Left lung (tissue), 10 donors: ENCODE measurements around the gene DNAH3. TPM values are rescaled to one million over a fixed set of nuclear protein-coding genes. Genes with fewer than 3 reads are reported as not detected.

Source experiments
- ATAC-seq: fragments of 200-7000 bp; cut with Tn5 transposase; one replicate; pipeline ENCODE4 v1.9.1; 2020; ENCODE audit warnings: moderate library complexity
- DNase-seq, 4 donors: peaks; one replicate each; pipeline ENCODE4 v3.0.0-alpha.2; 2013 to 2020
- H3K27ac ChIP-seq, 2 donors: fragments of 200-600 bp; sonication (generic) in 1 of 2; one replicate each; pipeline versions ENCODE4 v1.5.0 to v1.8.0; 2020 to 2021
- H3K27me3 ChIP-seq, 2 donors: fragments of 200-600 bp; sonication (generic) in 1 of 2; one replicate each; pipeline versions ENCODE4 v1.5.0 to v1.8.0; 2020 to 2021
- H3K36me3 ChIP-seq, 2 donors: fragments of 200-600 bp; sonication (generic) in 1 of 2; one replicate each; pipeline versions ENCODE4 v1.5.0 to v1.8.0; 2020 to 2021
- H3K4me1 ChIP-seq, 2 donors: fragments of 200-600 bp; one replicate each; pipeline ENCODE4 v1.8.0; 2021
- H3K4me3 ChIP-seq, 2 donors: fragments of 200-600 bp; sonication (generic) in 1 of 2; one replicate each; pipeline versions ENCODE4 v1.5.0 to v1.8.0; 2020 to 2021; ENCODE audit warnings: mild to moderate bottlenecking in 1 of 2
- H3K9me3 ChIP-seq, 2 donors: fragments of 200-600 bp; sonication (generic) in 1 of 2; one replicate each; pipeline versions ENCODE4 v1.5.0 to v1.8.0; 2020 to 2021
- intact Hi-C, 2 donors: fragments of 100-400 bp; cut with DNase I; formaldehyde crosslinking; loops; one replicate each; pipeline versions ENCODE4 v1.11.2 to v1.14.2; 2022
- polyA plus RNA-seq, 6 donors: library from polyadenylated mRNA; unstranded; fragments of 120-200 nt; gene quantifications; one replicate each; pipeline ENCODE4 v1.2.1, GENCODE V29; 2013; ENCODE audit not compliant: insufficient read length in 6 of 6
- total RNA-seq, 2 donors: library from RNA; stranded (reverse); fragmentation: NEBNext Ultra II Directional; extraction: Animal tissue kit (Norgen Biotek cat#: 25700); gene quantifications; one replicate each; pipeline ENCODE4 v1.2.1, GENCODE V29; 2021
- TF ChIP-seq, protein P1 (sequence below), 2 donors: fragments of 200-600 bp; sonication (generic) in 1 of 2; IDR thresholded peaks; one replicate each; pipeline versions ENCODE4 v1.5.0 to v1.8.0; 2021; ENCODE audit warnings: antibody characterized with exemption in 2 of 2
- donor health status: DM: no; HTN: yes; CAD: no.
- donor health status: DM: no; HTN: no; CAD: no.

DNAH3 gene
- total and polyA plus RNA-seq, 8 donors: 0.88 to 6.4 (median 3.2) TPM; not detected in 1

- no peaks in the 10 kb centered on the region for H3K9me3 ChIP-seq
- peak overlapping the region in 1 of 2 donors; percentile 64 for H3K4me3 ChIP-seq
- H3K4me1 ChIP-seq: peaks cover 19 to 65% of the 10 kb centered on the region in 2 donors
- ATAC-seq (no peak), DNase-seq (no peak)
- TF ChIP-seq, protein P1, sequence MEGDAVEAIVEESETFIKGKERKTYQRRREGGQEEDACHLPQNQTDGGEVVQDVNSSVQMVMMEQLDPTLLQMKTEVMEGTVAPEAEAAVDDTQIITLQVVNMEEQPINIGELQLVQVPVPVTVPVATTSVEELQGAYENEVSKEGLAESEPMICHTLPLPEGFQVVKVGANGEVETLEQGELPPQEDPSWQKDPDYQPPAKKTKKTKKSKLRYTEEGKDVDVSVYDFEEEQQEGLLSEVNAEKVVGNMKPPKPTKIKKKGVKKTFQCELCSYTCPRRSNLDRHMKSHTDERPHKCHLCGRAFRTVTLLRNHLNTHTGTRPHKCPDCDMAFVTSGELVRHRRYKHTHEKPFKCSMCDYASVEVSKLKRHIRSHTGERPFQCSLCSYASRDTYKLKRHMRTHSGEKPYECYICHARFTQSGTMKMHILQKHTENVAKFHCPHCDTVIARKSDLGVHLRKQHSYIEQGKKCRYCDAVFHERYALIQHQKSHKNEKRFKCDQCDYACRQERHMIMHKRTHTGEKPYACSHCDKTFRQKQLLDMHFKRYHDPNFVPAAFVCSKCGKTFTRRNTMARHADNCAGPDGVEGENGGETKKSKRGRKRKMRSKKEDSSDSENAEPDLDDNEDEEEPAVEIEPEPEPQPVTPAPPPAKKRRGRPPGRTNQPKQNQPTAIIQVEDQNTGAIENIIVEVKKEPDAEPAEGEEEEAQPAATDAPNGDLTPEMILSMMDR (IDR thresholded peaks at IDR 0.05): no peak
- no peaks in the 10 kb centered on the region for H3K27me3 ChIP-seq
- intact Hi-C loops: no loop called here
- peak overlapping the region in 1 of 2 donors; percentile 97 for H3K27ac ChIP-seq
- peaks cover 0 to 34% of the 10 kb centered on the region in 2 donors for H3K36me3 ChIP-seq
These were observed 253.3 kb downstream of the DNAH3 start for GRCh38 chr16:20897253-20897897.

DNA sequence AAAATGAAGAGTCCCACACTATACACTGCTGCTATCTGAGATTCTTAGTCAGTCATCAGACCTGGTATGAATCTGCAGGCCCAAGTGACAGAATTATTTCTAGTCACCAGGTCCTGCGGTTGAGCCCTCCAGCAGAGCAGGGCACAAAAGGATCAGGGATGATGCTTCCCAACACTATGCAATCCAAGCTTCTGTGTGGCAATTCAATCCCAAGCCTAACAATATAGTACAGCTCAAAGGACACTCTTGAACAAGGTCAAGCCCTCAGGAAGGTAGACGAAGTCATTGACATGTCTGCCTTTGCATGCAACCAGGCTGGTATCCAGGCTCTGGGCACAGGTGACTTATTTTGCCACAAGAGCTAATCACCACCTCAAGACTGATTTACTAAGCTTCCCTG lies 256.3 kb downstream of the DNAH3 start:
- TF ChIP-seq, protein P1 (IDR thresholded peaks at IDR 0.05): no peak
- no peak overlapping the region for H3K27ac ChIP-seq
- H3K4me3 ChIP-seq: no peak overlapping the region
- no peak for ATAC-seq
- peaks cover 0 to 56% of the 10 kb centered on the region in 2 donors for H3K36me3 ChIP-seq
- no peaks in the 10 kb centered on the region for H3K9me3 ChIP-seq
- no peaks in the 10 kb centered on the region for H3K27me3 ChIP-seq
- no peak for DNase-seq
- intact Hi-C loops: no loop called here
- peaks cover 10 to 75% of the 10 kb centered on the region in 2 donors for H3K4me1 ChIP-seq

DNA sequence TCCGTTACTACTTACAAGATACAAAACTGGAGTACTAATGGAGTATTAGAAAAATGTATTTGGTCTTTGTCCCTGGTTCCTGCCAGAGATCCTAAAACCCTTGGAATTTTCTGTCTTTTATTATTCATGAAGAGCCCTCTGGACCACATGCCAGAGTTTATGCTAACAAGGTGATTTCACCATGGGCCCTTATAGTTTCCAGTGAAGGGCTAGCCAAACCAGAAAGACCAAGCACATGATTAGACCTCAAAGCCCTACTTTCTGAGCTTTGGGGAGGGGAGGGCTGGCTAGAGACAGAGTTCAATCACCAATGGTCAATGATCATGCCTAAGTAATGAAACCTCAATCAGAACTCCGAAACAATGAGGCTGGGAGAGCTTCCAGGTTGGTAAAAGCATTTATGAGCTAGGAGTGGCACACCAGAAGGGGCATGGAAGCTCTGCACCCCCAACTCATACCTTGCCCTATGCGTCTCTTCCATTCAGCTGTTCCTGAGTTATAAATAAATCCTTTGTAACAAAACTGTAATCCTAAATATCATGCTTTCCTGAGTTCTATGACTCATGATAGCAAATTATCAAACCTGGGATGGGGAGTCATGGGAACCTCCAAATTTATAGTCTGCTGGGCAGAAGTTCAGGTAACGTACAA lies 260.9 kb downstream of the DNAH3 start:
- no peak overlapping the region for H3K27ac ChIP-seq
- H3K9me3 ChIP-seq: no peaks in the 10 kb centered on the region
- ATAC-seq (peak; percentile 80), DNase-seq (no peak)
- no peak overlapping the region for H3K4me3 ChIP-seq
- TF ChIP-seq, protein P1 (IDR thresholded peaks at IDR 0.05): no peak
- peaks cover 0 to 43% of the 10 kb centered on the region in 2 donors for H3K36me3 ChIP-seq
- intact Hi-C loops: no loop called here
- no peaks in the 10 kb centered on the region for H3K27me3 ChIP-seq
- H3K4me1 ChIP-seq: peaks cover 0 to 43% of the 10 kb centered on the region in 2 donors

DNA sequence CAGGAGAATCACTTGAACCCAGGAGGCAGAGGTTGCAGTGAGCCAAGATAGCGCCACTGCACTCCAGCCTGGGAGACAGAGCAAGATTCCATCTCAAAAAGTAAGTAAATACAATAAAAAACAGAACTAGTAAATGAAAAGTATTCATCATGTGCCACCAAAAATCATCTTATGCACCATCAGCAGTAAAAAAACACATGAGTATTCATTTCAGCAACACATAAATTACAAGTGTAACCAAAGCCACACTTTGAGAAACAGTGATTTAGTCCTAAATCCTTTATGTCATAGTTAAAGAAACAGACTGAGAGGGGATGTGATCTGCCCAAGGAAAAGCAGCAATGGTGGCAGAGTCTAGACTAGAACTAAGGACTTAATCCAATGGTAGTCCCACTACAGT lies 263.4 kb downstream of the DNAH3 start:
- TF ChIP-seq, protein P1 (IDR thresholded peaks at IDR 0.05): no peak
- H3K9me3 ChIP-seq: no peaks in the 10 kb centered on the region
- no peak overlapping the region for H3K27ac ChIP-seq
- no peak for ATAC-seq
- H3K27me3 ChIP-seq: no peaks in the 10 kb centered on the region
- DNase-seq: no peak
- H3K36me3 ChIP-seq: peaks cover 0 to 20% of the 10 kb centered on the region in 2 donors
- H3K4me1 ChIP-seq: peaks cover 0 to 56% of the 10 kb centered on the region in 2 donors
- H3K4me3 ChIP-seq: no peak overlapping the region
- intact Hi-C loops: no loop called here

- DNase-seq (no peak), ATAC-seq (no peak)
- intact Hi-C loops: no loop called here
- no peak overlapping the region for H3K4me3 ChIP-seq
- no peaks in the 10 kb centered on the region for H3K27me3 ChIP-seq
- H3K9me3 ChIP-seq: no peaks in the 10 kb centered on the region
- H3K27ac ChIP-seq: no peak overlapping the region
- TF ChIP-seq, protein P1 (IDR thresholded peaks at IDR 0.05): no peak
- peaks cover 0 to 59% of the 10 kb centered on the region in 2 donors for H3K4me1 ChIP-seq
- H3K36me3 ChIP-seq: peaks cover 0 to 11% of the 10 kb centered on the region in 2 donors
These were observed 264.3 kb downstream of the DNAH3 start for GRCh38 chr16:20886320-20886719.
